Cortex of kidney (tissue), 1 donor: ENCODE data around the gene KMT2B.

ENCODE experiments used
- DNase-seq: peaks from one replicate; lab custom pipeline; 2025; lab: John Stamatoyannopoulos, UW

The KMT2B gene

GRCh38 chr19:35777961-35778360 is 60.2 kb downstream of the KMT2B start:
- DNase-seq = no peak

GRCh38 chr19:35779033-35779432 is 61.2 kb downstream of the KMT2B start:
- DNase-seq = no peak

- no peak for DNase-seq
Observed at GRCh38 chr19:35780058-35780457, 62.3 kb downstream of the KMT2B start.

GRCh38 chr19:35780717-35781116 is 62.9 kb downstream of the KMT2B start:
- DNase-seq = no peak

GRCh38 chr19:35781650-35782049 is 63.8 kb downstream of the KMT2B start:
- DNase-seq = no peak

- DNase-seq = no peak
Observed at GRCh38 chr19:35782589-35782988, 64.8 kb downstream of the KMT2B start.

- DNase-seq = no peak
Observed at GRCh38 chr19:35783469-35784434, 65.9 kb downstream of the KMT2B start.

- no peak for DNase-seq
Observed at GRCh38 chr19:35784503-35785338, 66.9 kb downstream of the KMT2B start.

GRCh38 chr19:35785339-35785627 is 67.5 kb downstream of the KMT2B start:
- DNase-seq = no peak

- DNase-seq = no peak
Observed at GRCh38 chr19:35786299-35787160, 68.7 kb downstream of the KMT2B start.

GRCh38 chr19:35787227-35787799 is 69.5 kb downstream of the KMT2B start:
- DNase-seq = no peak
